HG02870 (cell line): Measurements from ENCODE around the gene ENPP1.
"Not testable (repeated sequence)": the region's sequence is repeated elsewhere in the genome, so short reads cannot be mapped to it uniquely, and the experiment has no call there.

Source experiments
- ATAC-seq: cut with Tn5 transposase; IDR thresholded peaks from one replicate; pipeline ENCODE4 v1.9.1; 2021; ENCODE audit warnings: mild to moderate bottlenecking, moderate library complexity; ENCODE audit not compliant: unreplicated experiment

Gene ENPP1

DNA sequence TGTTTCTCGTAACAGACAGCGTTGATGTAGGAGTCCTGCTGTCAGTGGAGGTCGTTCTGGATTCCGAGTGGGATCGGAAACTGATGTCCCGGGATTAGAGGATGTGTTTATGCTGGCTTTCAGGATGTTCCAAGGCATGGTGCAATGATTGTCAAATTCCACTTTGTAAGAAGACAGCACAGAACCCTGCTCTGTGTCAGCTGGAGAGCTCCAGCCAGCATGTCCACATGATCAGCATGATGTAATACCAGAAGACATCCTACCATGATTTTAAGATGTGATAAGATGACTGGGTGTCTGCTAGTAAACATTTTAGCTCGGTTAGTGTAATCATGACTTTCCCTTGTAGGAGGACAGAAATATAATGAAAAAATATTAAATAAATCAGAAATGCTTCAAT is 20.3 kb downstream of the ENPP1 start:
- ATAC-seq = no peak

DNA sequence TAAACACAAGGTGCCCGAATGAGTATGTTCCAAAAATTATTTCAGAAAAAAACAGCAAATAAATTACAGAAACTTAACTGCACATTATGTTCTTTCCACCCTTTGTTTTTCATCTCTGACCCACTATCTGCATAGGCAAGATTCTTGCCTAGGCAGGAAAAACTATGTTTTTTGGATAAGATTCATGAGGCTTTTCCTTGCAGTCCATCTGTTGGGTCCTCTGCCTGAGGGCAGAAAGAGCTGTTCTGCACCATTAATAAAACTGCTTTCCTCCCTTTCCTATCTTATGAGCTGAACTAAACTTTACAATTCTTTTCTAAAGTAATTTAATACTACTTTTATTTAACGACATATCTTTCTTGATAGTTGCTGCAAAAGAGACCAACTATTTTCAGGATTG is 21.1 kb downstream of the ENPP1 start:
- no peak for ATAC-seq

DNA sequence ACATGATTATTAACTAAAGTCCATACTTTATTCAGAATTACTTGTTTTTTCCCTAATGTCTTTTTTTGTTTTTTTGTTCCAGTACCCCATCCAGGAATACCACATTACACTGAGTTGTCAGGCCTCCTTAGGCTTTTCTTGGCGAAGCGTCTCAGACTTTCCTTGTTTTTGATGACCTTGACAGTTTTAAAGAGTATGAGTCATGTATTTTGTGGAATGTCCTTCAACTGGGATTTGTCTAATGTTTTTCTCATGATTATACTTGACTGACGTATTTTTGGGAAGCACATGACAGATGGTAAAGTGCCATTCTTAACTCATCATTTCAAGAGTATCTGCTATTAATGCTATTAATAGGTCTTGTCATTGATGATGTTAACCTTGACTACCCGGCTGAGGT is 23.6 kb downstream of the ENPP1 start:
- ATAC-seq = no peak

DNA sequence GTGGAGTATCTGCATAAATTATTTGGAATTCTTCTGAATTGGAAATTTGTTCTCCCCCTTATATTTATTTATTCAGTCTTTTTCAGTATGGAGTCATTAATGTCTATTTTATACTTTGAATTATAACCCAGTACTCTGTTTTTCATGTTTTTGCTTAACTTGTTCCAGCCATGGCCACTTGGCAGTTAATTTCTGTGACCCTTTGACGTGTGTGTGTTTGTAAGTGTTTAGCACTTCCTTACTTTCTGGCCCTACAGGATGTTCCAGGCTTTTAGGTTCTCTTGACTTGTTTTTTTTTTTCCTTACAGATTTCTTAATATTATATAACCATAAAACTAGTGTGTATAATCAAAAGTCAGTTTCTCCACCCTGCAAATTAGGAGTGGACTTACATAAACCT is 24.1 kb downstream of the ENPP1 start:
- ATAC-seq = no peak

DNA sequence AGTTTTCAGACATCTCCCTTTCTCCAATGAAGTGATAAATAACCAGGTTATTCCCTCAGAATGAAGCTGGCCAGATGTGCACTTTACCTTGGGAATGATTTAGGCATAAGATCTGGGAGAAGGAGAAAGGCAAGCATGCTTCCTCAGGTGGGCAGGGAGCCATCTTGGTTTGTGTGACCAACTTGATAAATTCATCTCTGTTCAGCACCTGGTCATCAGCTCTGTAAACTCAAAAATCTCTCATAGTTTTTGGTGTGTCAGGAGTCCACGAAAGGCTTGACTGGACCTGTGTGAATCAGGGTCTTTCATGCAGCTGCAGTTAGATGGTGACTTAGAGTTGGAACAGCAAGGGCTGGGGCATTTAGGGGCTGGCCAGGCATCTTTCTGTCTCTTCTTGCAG is 24.5 kb downstream of the ENPP1 start:
- ATAC-seq = no peak

DNA sequence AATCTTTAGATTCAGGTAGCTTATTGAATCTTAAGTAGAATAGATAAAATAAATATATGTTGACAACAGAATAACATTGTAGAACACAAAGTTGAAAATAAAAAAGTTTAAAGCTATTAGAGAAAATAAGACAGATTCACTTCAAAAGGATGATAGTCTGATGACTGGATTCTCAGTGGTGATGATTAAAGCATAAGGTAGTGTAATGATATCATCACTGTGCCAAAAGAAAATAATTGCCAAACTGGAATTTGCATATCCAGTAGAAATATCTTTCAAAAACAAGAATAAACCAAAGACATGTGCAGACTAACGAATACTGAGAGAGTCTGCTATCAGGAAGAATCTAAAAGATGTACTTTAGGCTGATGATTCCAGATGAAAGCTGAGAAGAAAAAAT is 30.2 kb downstream of the ENPP1 start:
- ATAC-seq = no peak

DNA sequence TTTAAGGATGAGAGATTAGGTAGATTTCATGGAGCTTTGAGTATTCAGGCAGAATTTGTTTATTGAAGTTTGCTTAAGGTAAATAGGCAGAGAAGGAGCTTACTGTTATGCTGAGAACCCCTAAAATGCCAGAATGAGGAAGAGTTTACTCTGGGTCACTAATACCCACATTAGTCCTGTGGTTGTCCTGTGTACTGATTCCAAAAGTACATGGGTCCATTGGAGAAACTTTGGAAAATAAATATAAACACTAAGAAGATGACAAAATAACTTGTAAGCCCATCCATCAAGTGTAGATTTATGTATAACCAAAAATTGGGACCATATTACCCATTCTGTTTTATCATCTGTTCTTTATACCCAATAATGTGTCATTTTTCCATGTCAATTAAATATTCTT is 31.6 kb downstream of the ENPP1 start:
- no peak for ATAC-seq

DNA sequence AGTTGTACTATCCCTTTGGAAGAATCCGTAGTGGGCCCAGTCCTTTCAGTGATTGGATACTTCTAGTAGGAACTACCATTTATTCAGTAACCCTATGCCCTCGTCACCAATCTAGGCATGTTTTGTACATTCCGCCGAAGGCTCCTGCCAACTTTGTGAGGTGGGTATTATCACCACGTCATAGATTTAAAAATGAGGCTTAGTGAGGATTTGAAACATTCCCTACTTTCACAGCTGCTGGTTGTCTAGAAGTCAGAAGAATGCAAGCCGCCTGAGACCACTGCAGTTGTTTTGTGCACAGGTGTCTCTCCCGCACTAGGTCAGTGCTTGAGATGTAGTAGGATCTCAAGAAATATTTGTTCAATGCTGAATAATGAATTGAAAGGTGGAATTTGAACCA is 32.6 kb downstream of the ENPP1 start:
- no peak for ATAC-seq

DNA sequence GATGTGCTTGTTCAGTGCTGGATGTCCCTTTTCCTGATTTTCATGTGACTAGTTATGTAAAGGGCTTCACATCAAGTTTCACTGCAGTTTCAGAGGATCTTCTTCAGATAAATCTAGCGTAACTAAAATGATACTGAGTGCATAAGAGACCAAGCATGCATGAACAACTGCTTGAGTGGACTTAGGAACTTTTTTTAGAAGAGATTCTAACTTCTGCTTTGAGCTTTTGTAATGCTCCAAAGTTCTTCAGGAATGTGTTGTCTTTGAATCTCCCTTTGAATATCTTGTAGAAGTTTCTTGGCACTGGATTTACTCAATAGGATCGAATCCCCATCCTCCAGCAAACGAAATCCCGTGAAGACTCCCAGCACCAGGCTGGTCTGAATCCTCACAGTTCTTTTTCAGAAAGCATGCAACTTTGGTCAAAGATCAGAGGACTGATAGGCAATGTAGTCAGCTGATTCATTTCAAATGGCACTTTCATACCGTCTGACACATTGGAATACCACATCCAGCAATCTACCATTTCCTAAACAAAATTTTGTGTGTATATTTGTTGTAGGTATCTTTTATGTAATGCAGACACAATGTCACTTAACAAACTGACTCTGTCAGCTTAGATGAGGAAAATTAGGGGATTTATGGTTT is 33.2 kb downstream of the ENPP1 start:
- ATAC-seq = no peak

DNA sequence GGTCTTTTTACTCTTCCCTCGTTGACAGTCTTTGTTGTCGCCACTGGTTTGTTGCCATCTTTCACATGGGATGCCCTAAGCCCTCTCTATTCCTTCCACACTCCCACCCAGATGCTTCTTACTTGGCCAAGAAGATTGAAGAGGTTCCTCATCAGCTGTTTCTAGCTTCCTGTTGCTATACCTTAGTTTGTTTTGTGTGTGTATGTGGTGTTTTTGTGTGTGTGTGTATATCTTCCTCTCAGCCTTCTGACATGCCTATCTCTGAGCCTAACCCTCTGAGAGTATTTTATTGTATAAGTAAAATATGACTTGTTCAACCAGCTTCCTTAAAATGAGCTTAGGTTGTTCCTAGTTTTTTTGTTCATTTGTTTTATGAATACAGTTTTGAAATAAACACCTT is 35.9 kb downstream of the ENPP1 start:
- no peak for ATAC-seq

DNA sequence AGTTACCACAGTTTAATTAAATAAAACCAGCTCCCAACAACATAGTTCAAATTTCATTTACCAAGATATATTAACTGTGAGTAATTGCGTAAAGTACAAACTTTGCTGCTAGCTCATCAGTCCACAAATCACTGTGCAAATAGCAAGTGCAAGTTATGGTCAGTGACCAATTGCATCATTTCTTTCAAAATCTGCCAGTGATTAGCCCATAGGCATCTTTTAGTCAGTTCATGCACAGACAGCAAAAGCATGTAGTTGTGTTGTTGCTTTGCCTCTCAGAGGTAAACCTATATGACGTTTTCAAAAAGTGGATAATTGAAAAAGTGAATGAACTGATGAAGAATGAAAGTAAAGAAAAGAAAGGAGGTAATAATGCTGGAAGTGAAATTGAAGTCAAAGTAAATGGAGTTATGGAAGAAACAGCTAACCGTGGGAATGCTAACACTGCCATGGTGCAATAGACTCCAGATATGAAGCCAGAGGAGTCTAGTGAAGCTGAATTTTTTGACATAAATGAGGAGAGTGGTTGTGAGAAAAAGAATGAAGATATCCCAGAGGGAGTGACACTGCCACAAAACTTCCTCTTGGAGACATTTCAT is 36.5 kb downstream of the ENPP1 start:
- ATAC-seq = no peak

DNA sequence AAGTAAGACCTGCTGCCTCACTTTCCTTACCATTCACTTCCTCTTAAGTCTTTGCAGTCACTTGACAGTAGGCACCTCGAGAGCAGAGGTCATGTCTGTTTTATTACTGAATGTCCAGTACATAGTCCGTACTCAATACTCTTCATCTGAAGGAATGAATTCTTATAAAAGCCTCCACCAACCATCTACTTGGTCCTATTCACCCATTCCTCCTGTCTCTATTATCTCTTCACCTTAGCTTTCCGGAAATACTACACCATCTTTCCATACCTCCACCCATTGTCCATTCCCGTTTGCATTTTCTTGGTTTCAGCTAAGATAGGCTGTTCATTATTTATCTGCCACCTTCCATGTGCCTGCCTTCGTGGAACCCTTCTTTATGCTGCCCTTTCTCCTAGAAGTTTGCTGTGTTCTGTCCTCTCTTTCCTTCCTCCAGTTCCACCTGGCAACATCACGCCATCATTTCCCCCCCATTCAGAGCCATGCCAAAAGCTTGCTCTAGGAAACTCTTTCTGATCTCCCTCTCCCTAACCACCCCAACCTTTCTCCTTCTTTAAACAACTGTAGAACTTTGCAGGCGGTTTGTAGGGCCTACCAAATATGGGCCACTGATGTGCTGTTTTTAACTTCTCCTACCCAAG is 38.3 kb downstream of the ENPP1 start:
- ATAC-seq = no peak

DNA sequence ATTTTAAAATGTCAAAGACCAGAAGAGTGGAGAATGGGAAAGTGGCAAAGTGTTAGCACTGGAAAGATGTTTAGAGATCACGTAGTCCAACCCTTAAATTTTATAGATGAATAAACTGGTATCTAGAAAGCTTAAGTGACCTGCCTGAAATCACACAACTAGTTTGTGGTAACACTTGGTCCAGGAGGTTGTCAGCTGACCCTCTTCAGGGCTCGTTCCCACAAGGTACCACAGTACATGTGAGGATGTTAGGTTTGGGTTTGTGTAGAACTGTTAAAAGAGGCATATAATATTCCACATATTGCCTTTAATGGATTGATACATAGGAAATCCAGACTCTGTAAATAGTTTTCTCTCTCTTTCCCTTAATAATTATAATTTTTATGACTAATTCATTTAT is 39.1 kb downstream of the ENPP1 start:
- ATAC-seq = no peak

DNA sequence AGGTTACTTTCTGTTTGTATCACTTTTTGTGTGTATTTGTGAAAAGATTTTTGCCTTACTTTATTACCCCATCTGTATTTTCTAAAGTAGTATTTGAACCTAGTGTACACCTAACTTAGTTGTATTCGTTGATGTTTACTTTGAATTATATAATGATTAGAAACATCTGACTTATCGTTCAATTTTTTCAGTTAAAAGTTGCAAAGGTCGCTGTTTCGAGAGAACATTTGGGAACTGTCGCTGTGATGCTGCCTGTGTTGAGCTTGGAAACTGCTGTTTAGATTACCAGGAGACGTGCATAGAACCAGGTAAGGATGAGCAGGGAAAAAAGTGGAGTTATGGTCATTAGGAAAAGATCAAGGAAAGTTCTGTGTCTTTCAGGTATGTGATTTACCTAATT is 42.0 kb downstream of the ENPP1 start:
- no peak for ATAC-seq

DNA sequence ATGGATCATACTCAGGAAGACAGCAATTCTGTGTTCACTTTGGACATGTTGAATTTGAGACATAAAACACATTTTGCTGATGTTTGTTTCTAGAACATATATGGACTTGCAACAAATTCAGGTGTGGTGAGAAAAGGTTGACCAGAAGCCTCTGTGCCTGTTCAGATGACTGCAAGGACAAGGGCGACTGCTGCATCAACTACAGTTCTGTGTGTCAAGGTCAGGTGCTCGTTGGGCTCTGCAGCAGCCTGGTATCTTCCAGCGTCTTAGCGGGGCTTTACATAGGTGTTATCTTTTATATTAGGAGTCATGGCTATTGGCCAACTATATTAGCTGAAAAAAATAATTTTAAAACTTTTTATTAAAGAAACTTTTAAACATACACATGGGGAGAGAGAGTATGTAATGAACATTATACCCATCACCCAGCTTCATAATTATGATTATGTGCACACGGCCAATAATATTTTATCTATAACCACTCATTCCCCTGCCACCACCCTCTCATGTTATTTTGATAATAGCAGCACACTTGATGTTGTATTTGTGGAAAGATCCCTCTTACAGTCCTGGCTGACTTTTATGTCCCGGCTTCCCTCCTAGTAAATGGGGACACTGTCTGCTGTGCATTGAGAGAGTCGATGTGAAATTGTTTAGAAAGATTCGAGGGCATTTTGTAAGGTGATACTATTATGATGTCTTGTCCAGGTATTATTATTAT is 43.4 kb downstream of the ENPP1 start:
- no peak for ATAC-seq

DNA sequence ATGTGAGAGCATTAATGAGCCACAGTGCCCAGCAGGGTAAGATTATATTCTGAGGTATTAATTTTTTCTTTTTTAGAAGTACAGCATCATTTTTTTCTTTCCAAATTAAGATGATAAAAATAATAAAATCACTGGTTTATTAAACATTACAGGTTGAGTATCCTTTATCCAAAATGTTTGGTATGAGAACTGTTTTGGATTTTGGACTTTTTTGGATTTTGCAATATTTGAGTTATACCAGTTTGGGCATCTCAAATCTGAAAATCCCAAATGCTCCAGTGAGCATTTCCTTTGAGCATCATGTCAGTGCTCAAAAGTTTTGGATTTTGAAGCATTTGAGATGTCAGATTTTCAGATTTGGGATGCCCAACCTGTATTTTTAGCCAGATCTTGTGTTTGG is 44.4 kb downstream of the ENPP1 start:
- no peak for ATAC-seq

DNA sequence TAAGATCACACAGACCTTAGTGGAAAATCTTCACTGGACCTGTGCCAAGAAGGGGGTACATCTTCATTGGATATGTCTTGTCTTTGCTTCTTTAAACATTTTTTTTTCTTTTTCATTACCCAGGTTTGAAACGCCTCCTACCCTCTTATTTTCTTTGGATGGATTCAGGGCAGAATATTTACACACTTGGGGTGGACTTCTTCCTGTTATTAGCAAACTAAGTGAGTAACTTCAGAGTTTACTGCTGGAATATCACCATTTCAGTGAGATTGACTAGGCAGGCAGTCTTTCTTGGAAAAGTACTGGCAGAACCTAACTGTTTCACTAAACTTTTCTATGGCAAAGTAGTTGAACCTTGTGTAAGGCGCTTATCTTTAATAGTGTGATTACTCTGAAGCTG is 47.0 kb downstream of the ENPP1 start:
- ATAC-seq = no peak

DNA sequence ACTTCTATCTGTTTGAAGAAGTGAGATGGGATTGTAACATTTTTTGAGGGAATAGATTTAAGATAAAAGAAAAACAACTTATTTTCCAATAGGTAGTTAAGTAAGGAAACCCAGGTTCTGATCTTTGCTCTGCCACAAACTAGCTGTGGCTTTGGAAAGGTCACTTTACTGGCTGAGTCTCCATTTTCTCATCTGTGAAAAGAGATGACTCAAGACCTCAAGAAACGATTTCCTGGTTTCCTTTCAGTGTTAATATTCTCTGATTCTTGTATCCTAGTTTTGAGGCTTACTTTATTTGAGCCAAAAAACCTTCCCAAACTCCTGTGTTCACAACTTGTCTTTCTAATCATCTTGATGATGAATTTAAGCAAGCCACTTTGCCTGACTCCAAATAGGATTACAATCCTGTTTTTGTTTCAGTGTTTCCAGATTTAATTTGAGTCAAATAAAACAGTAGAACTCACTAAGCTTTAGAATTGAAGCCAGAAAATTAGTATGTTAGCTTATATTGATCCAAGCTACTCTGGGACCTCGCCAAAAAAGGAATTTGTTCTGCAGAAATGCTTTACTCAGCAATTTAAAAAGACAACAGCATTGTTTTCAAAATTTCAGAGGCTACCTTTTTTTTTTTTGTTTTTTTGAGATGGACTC is 51.1 kb downstream of the ENPP1 start:
- ATAC-seq = no peak

DNA sequence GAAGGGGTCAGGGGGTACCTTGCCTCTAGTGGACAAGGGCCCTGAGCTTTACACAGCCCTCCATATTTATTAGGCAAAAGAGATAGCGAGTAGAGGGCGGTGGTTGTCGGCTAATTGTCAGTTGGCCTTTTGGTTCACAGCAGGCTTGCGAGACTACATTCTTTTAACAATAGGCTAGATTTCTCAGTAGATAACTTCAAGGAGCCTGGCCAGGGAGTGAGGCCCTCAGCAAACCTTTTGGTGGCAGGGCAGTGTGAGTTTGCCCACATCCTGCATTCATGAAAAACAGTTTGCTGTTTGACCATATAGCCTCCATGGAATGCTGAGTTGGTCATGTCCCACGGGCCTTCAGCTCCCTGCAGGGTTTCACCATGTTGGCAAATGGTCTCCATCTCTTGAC is 51.8 kb downstream of the ENPP1 start:
- ATAC-seq = not testable (repeated sequence)

DNA sequence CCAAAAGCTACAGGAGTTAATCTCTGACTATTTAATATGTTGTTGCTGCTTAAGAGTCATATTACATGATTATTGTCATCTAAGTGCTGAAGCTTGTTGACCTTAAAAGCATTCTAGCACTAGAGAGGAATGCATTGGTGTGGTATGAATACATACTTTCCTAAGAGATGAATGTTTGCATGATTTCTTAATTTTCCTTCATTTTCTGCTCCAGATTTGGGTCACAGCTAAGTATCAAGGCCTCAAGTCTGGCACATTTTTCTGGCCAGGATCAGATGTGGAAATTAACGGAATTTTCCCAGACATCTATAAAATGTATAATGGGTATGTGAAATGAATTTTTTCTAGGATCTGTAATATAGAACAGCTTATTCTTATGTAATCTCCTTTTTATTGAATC is 53.6 kb downstream of the ENPP1 start:
- no peak for ATAC-seq

DNA sequence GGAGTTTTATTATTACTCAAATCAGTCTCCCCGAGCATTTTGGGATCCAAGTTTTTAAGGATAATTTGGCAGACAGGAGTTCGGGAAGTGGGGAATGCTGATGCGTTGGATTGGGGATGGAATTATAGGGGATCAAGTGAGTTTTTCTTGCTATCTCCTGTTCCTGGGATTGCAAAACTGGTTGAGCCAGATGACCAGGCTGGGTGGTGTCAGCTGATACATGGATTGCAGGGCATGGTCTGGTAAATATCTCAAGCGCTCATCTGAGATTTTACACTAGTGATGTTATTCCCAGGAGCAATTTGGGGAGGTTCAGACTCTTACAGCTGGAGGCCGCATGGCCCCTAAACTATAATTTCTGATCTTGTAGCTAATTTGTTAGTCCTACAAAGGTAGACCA is 54.7 kb downstream of the ENPP1 start:
- ATAC-seq = no peak

DNA sequence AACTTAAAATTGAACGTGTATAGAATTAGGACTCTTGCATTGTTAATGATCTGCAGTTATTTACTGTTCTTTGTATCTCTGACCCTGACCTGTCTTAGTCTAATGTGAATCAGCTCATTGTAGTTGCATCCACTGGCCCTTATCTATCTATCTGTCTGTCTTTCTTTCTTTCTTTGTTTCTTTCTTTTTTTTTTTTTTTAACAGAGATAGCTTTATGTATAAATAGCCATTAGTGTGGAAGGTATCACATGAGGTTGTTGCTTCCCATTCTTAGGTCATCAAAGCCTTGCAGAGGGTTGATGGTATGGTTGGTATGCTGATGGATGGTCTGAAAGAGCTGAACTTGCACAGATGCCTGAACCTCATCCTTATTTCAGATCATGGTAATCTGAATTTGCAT is 59.9 kb downstream of the ENPP1 start:
- no peak for ATAC-seq
